HepG2 (cell line): ENCODE results near the gene PTPRD. TPM values are rescaled to one million over a fixed set of nuclear protein-coding genes. Genes with fewer than 3 reads are reported as not detected.

Experiments
- ATAC-seq: fragments of 200-7000 bp; cut with Tn5 transposase; 3 replicates; pipeline ENCODE4 v1.9.1; 2020; ENCODE audit warnings: mild to moderate bottlenecking, moderate library complexity
- BruUV-seq: library from RNA; stranded (reverse); fragments of 400-500 nt; replicated peaks from 2 replicates; lab custom pipeline; 2021; lab: Mats Ljungman, UMichigan
- CTCF ChIA-PET: fragments of 300-600 bp; formaldehyde crosslinking; extraction: SDS; loops from one replicate; lab custom pipeline; 2021; ENCODE audit warnings: low total read pairs, inconsistent platforms, low intra/inter-chr PET ratio; lab: Yijun Ruan, JAX
- POLR2A ChIA-PET: fragments of 350-600 bp; sonication (Branson Sonifier 250); formaldehyde crosslinking; loops from one replicate; lab custom pipeline; 2020; ENCODE audit warnings: antibody characterized with exemption, inconsistent platforms; lab: Yijun Ruan, JAX
- DNase-seq: peaks from one replicate; pipeline ENCODE4 v3.0.0-alpha.2; 2015; ENCODE audit warnings: low spot score
- FAIRE-seq: peaks from 3 replicates; lab custom pipeline; 2011; peaks lifted over from hg19 to GRCh38; lab: Jason Lieb, UNC
- H2AFZ ChIP-seq: one replicate; pipeline ENCODE4 v1.6.1; 2011; ENCODE audit warnings: low read length, inconsistent platforms
- H3K27ac ChIP-seq: fragments of 300-600 bp; 3 replicates; pipeline ENCODE4 v1.8.0; 2011; ENCODE audit warnings: mixed run types, mild to moderate bottlenecking, mixed read lengths, low read length, inconsistent platforms; ENCODE audit not compliant: insufficient read depth; ENCODE audit errors: extremely low read length
- H3K27me3 ChIP-seq, 2 experiments: fragments of 200-600 bp in 1 of 2; 2 replicates in 1 of 2; 3 replicates in 1 of 2; pipeline versions ENCODE4 v1.6.0 to v1.8.0; 2011; ENCODE audit warnings: low read length in 2 of 2, mild to moderate bottlenecking in 2 of 2, moderate library complexity in 2 of 2, inconsistent platforms in 1 of 2; ENCODE audit not compliant: insufficient read depth in 2 of 2, control insufficient read depth in 1 of 2
- H3K36me3 ChIP-seq, 2 experiments: fragments of 200-600 bp in 1 of 2; replicated peaks in 1 of 2; 2 replicates in 1 of 2; 3 replicates in 1 of 2; pipeline versions ENCODE4 v1.5.1 to v1.8.0; 2011; ENCODE audit warnings: low read length in 2 of 2, inconsistent platforms in 1 of 2; ENCODE audit not compliant: insufficient read depth in 2 of 2, control insufficient read depth in 1 of 2
- H3K4me1 ChIP-seq: 2 replicates; pipeline ENCODE4 v1.5.1; 2012; ENCODE audit warnings: low read length, inconsistent platforms; ENCODE audit not compliant: insufficient read depth
- H3K4me2 ChIP-seq: 2 replicates; pipeline ENCODE4 v1.6.0; 2011; ENCODE audit warnings: low read depth, low read length, inconsistent platforms
- H3K4me3 ChIP-seq, 3 experiments: fragments of 200-600 bp in 1 of 3; sonication (generic), shearing (Covaris generic) in 1 of 3; replicated peaks in 1 of 3; 2 replicates each; pipeline ENCODE4 v1.5.1; 2011 to 2016; ENCODE audit warnings: low read length in 3 of 3, inconsistent platforms in 2 of 3, low read depth in 2 of 3, mild to moderate bottlenecking in 2 of 3, control low read depth in 1 of 3, mixed read lengths in 1 of 3; ENCODE audit not compliant: insufficient read depth in 1 of 3
- H3K79me2 ChIP-seq: one replicate; pipeline ENCODE4 v1.6.1; 2011; ENCODE audit warnings: low read length, inconsistent platforms; ENCODE audit not compliant: insufficient read depth
- H3K9ac ChIP-seq: 2 replicates; pipeline ENCODE4 v1.6.0; 2011; ENCODE audit warnings: mild to moderate bottlenecking, low read depth, low read length, inconsistent platforms; ENCODE audit not compliant: insufficient read depth
- H3K9me3 ChIP-seq: 2 replicates; pipeline ENCODE4 v1.5.1; 2012; ENCODE audit warnings: mild to moderate bottlenecking, low read length
- H4K20me1 ChIP-seq: 2 replicates; pipeline ENCODE4 v1.6.0; 2011; ENCODE audit warnings: inconsistent platforms, mild to moderate bottlenecking, low read length, moderate library complexity; ENCODE audit not compliant: insufficient read depth
- ARID4A ChIP-seq: sonication (generic); formaldehyde crosslinking; IDR thresholded peaks from 2 replicates; pipeline ENCODE4 v1.5.0; 2020; ENCODE audit warnings: mild to moderate bottlenecking, missing genetic modification reagents, borderline replicate concordance
- ATF3 ChIP-seq: sonication (generic); formaldehyde crosslinking; IDR thresholded peaks from 2 replicates; pipeline ENCODE4 v1.4.0; 2020; ENCODE audit warnings: missing genetic modification reagents
- FOXJ3 ChIP-seq: sonication (generic); formaldehyde crosslinking; IDR thresholded peaks from 2 replicates; pipeline ENCODE4 v1.4.0; 2020; ENCODE audit warnings: missing genetic modification reagents, mild to moderate bottlenecking, borderline replicate concordance
- KLF16 ChIP-seq, 2 experiments: sonication (generic) in 1 of 2; formaldehyde crosslinking in 1 of 2; IDR thresholded peaks; 2 replicates each; pipeline versions ENCODE4 v1.6.1 to v1.8.0; 2016 to 2023; ENCODE audit warnings: missing genetic modification reagents in 2 of 2, missing compliant biosample characterization in 1 of 2
- PPARG ChIP-seq: conservative IDR thresholded peaks from 2 replicates; pipeline ENCODE4 v1.6.1; 2016; ENCODE audit warnings: missing biosample characterization, missing genetic modification reagents
- SMARCE1 ChIP-seq: fragments of 450-650 bp; IDR thresholded peaks from 2 replicates; pipeline ENCODE4 v1.6.1; 2017; ENCODE audit warnings: borderline replicate concordance
- ZNF260 ChIP-seq: sonication (generic); formaldehyde crosslinking; IDR thresholded peaks from 2 replicates; pipeline ENCODE4 v1.4.0; 2020; ENCODE audit warnings: missing genetic modification reagents, low read depth, mild to moderate bottlenecking, borderline replicate concordance
- ZNF329 ChIP-seq: sonication (generic); formaldehyde crosslinking; IDR thresholded peaks from 2 replicates; pipeline ENCODE4 v1.9.0; 2021; ENCODE audit warnings: low read depth, mild to moderate bottlenecking, missing genetic modification reagents
- ZNF646 ChIP-seq: sonication (generic); formaldehyde crosslinking; IDR thresholded peaks from 2 replicates; pipeline ENCODE4 v1.9.0; 2021; ENCODE audit warnings: mild to moderate bottlenecking, missing genetic modification reagents
- ZNF790 ChIP-seq: sonication (generic); formaldehyde crosslinking; IDR thresholded peaks from 2 replicates; pipeline ENCODE4 v1.8.0; 2022; ENCODE audit warnings: missing genetic modification reagents, mild to moderate bottlenecking, borderline replicate concordance
- WGBS: methylation state at CpG from one replicate; pipeline ENCODE4 v1.1.6; 2017; ENCODE audit warnings: low lambda C conversion rate; 5-methylcytosine and 5-hydroxymethylcytosine counted together
- in situ Hi-C: cut with HindIII; loops from 2 replicates; pipeline ENCODE4 v1.10.0; 2017; ENCODE audit warnings: low pct_unique_long_range_greater_than_20kb; ENCODE audit not compliant: extremely low pct_ligation_motif_present
- intact Hi-C: fragments of 100-400 bp; cut with micrococcal nuclease; formaldehyde crosslinking; loops from one replicate; pipeline ENCODE4 v1.10.0; 2022; ENCODE audit not compliant: unreplicated experiment
- polyA plus RNA-seq, 8 experiments: library from polyadenylated mRNA; depleted of rRNA in 3 of 8; stranded (reverse) in 7 of 8; unstranded in 1 of 8; fragments of >200 nt; fragmentation: Illumina TruSeq in 4 of 8; extraction: Trizol in 4 of 8; gene quantifications; 2 replicates each; pipeline versions ENCODE4 v1.2.1 to v1.2.3, GENCODE V29; 2011 to 2016; ENCODE audit warnings: low read depth in 4 of 8, missing spikeins in 1 of 8, mixed read lengths in 1 of 8; ENCODE audit not compliant: insufficient read depth in 1 of 8
- total RNA-seq, 5 experiments: library from RNA; depleted of rRNA; stranded (reverse); fragments of >200 nt; fragmentation: Illumina TruSeq; extraction: Trizol; gene quantifications; 2 replicates each; pipeline ENCODE4 v1.2.3, GENCODE V29; 2016; ENCODE audit warnings: low read depth in 1 of 5
- TF ChIP-seq, protein P1 (sequence below): sonication (generic); formaldehyde crosslinking; IDR thresholded peaks from 2 replicates; pipeline ENCODE4 v1.5.0; 2020; ENCODE audit warnings: missing genetic modification reagents

Gene PTPRD
- total and polyA plus RNA-seq, 2 of the 13 experiments (the other 11 are each of a cell fraction or from before 2014, with no cell fraction given), result 0.05 TPM; not detected in 1

- CTCF ChIA-PET, result no interaction called here
- DNase-seq (no peak), FAIRE-seq (no peak)
- TF ChIP-seq PPARG (CRISPR knock-in tag), result no peak
- no peak for TF ChIP-seq SMARCE1
- no peak for TF ChIP-seq ARID4A (CRISPR knock-in tag)
- TF ChIP-seq ATF3, result no peak
- TF ChIP-seq, protein P1, sequence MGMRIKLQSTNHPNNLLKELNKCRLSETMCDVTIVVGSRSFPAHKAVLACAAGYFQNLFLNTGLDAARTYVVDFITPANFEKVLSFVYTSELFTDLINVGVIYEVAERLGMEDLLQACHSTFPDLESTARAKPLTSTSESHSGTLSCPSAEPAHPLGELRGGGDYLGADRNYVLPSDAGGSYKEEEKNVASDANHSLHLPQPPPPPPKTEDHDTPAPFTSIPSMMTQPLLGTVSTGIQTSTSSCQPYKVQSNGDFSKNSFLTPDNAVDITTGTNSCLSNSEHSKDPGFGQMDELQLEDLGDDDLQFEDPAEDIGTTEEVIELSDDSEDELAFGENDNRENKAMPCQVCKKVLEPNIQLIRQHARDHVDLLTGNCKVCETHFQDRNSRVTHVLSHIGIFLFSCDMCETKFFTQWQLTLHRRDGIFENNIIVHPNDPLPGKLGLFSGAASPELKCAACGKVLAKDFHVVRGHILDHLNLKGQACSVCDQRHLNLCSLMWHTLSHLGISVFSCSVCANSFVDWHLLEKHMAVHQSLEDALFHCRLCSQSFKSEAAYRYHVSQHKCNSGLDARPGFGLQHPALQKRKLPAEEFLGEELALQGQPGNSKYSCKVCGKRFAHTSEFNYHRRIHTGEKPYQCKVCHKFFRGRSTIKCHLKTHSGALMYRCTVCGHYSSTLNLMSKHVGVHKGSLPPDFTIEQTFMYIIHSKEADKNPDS (CRISPR knock-in tag), result no peak
- TF ChIP-seq ZNF329 (CRISPR knock-in tag), result no peak
- no peak for TF ChIP-seq ZNF790 (CRISPR knock-in tag)
- TF ChIP-seq ZNF260 (CRISPR knock-in tag), result no peak
- no peak for TF ChIP-seq KLF16 (CRISPR knock-in tag; IDR thresholded peaks at IDR 0.05)
- TF ChIP-seq ZNF646 (CRISPR knock-in tag), result no peak
- TF ChIP-seq FOXJ3 (CRISPR knock-in tag), result no peak
Measured at GRCh38 chr9:8980496-8981013, 1632.2 kb downstream of the PTPRD start.

More at GRCh38 chr9:8980496-8981013, 1632.2 kb downstream of the PTPRD start:
- H3K9ac ChIP-seq, result no peak overlapping the region
- H3K4me2 ChIP-seq, result no peak overlapping the region
- H3K27me3 ChIP-seq, result no peaks in the 10 kb centered on the region
- in situ Hi-C loops, result no loop called here
- H3K4me3 ChIP-seq, result no peak overlapping the region
- no peak overlapping the region for H3K27ac ChIP-seq
- H3K79me2 ChIP-seq, result no peaks in the 10 kb centered on the region
- POLR2A ChIA-PET, result no interaction called here
- H2AFZ ChIP-seq, result no peak overlapping the region
- intact Hi-C loops, result no loop called here
- peaks cover 11% of the 10 kb centered on the region for H3K9me3 ChIP-seq
- H4K20me1 ChIP-seq, result no peaks in the 10 kb centered on the region
- H3K36me3 ChIP-seq, result no peaks in the 10 kb centered on the region
- no TSS peak for BruUV-seq
- ATAC-seq, result no peak
- no peaks in the 10 kb centered on the region for H3K4me1 ChIP-seq
- 50% methylated on average over 2 of the region's 2 CpGs for WGBS
